Astrocyte of the cerebellum (primary cell): Measurements from ENCODE around the gene LAMP1.
"Not testable (repeated sequence)": the region's sequence is repeated elsewhere in the genome, so short reads cannot be mapped to it uniquely, and the experiment has no call there.

ENCODE experiments used
- DNase-seq: peaks from one replicate; pipeline ENCODE4 v3.0.0-alpha.2; 2011; ENCODE audit warnings: low read depth
- H3K4me3 ChIP-seq: 2 replicates; pipeline ENCODE4 v1.5.1; 2011; ENCODE audit warnings: mild to moderate bottlenecking, low read depth, low read length, moderate library complexity
- in situ Hi-C: cut with HindIII; loops from 2 replicates; pipeline ENCODE4 v1.10.0; 2017; ENCODE audit warnings: low sequenced_read_pairs
- TF ChIP-seq, protein P1 (sequence below): IDR thresholded peaks from 2 replicates; pipeline ENCODE4 v1.5.1; 2012; ENCODE audit warnings: low read length, low read depth, moderate library complexity, mild to moderate bottlenecking; ENCODE audit errors: missing control alignments

LAMP1 gene

GRCh38 chr13:113305208-113305607 lies 8.2 kb downstream of the LAMP1 start:
- no peak overlapping the region for H3K4me3 ChIP-seq
- DNase-seq, result no peak
- in situ Hi-C loops, result no loop called here
- TF ChIP-seq, protein P1, sequence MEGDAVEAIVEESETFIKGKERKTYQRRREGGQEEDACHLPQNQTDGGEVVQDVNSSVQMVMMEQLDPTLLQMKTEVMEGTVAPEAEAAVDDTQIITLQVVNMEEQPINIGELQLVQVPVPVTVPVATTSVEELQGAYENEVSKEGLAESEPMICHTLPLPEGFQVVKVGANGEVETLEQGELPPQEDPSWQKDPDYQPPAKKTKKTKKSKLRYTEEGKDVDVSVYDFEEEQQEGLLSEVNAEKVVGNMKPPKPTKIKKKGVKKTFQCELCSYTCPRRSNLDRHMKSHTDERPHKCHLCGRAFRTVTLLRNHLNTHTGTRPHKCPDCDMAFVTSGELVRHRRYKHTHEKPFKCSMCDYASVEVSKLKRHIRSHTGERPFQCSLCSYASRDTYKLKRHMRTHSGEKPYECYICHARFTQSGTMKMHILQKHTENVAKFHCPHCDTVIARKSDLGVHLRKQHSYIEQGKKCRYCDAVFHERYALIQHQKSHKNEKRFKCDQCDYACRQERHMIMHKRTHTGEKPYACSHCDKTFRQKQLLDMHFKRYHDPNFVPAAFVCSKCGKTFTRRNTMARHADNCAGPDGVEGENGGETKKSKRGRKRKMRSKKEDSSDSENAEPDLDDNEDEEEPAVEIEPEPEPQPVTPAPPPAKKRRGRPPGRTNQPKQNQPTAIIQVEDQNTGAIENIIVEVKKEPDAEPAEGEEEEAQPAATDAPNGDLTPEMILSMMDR, result no peak

GRCh38 chr13:113307491-113307890 lies 10.5 kb downstream of the LAMP1 start:
- TF ChIP-seq, protein P1, result no peak
- DNase-seq, result no peak
- in situ Hi-C loops, result no loop called here
- no peak overlapping the region for H3K4me3 ChIP-seq

DNA sequence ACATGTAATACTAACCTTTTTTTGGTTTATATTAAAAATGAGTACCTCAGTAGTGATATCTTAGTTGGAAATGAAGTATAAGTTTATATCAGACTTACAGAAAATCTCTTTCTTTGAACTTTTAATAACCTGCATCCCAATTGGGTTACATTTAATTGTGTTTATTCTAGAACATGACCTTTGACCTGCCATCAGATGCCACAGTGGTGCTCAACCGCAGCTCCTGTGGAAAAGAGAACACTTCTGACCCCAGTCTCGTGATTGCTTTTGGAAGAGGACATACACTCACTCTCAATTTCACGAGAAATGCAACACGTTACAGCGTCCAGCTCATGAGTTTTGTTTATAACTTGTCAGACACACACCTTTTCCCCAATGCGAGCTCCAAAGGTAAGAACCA lies 12.4 kb downstream of the LAMP1 start:
- H3K4me3 ChIP-seq, result no peak overlapping the region
- in situ Hi-C loops, result no loop called here
- TF ChIP-seq, protein P1, result no peak
- DNase-seq, result no peak

GRCh38 chr13:113314112-113314511 lies 17.1 kb downstream of the LAMP1 start:
- H3K4me3 ChIP-seq, in situ Hi-C loops, DNase-seq: not testable (repeated sequence)

- DNase-seq, H3K4me3 ChIP-seq, in situ Hi-C loops: not testable (repeated sequence)
These were observed 17.9 kb downstream of the LAMP1 start for GRCh38 chr13:113314895-113315470.

GRCh38 chr13:113315992-113316391 lies 19.0 kb downstream of the LAMP1 start:
- no peak for DNase-seq
- TF ChIP-seq, protein P1, result no peak
- no peak overlapping the region for H3K4me3 ChIP-seq
- in situ Hi-C loops, result no loop called here

GRCh38 chr13:113317031-113317430 lies 20.0 kb downstream of the LAMP1 start:
- DNase-seq, result no peak
- in situ Hi-C loops, result no loop called here

More at GRCh38 chr13:113317031-113317430, 20.0 kb downstream of the LAMP1 start:
- H3K4me3 ChIP-seq, result no peak overlapping the region
- TF ChIP-seq, protein P1, result no peak
